Vagina (tissue), 2 donors: ENCODE results near the gene PCYT1B. TPM values are rescaled to one million over a fixed set of nuclear protein-coding genes. Genes with fewer than 3 reads are reported as not detected.
"Not testable (repeated sequence)": the region's sequence is repeated elsewhere in the genome, so short reads cannot be mapped to it uniquely, and the experiment has no call there.

Source experiments
- DNase-seq, 2 donors: peaks; one replicate each; pipeline ENCODE4 v3.0.0-alpha.2; 2017; ENCODE audit errors: extremely low spot score in 2 of 2
- H3K27ac ChIP-seq: fragments of 200-600 bp; sonication (generic); one replicate; pipeline ENCODE4 v1.5.1; 2019
- H3K27me3 ChIP-seq: fragments of 200-600 bp; sonication (generic); one replicate; pipeline ENCODE4 v1.5.1; 2019
- H3K36me3 ChIP-seq, 2 donors: fragments of 200-600 bp; sonication (generic); one replicate each; pipeline ENCODE4 v1.5.1; 2017 to 2019
- H3K4me1 ChIP-seq: fragments of 200-600 bp; sonication (generic); one replicate; pipeline ENCODE4 v1.5.1; 2019
- H3K4me3 ChIP-seq, 2 donors: fragments of 200-600 bp; sonication (generic); 1 replicate in 1 of 2; 2 replicates in 1 of 2; pipeline ENCODE4 v1.5.1; 2016 to 2019
- H3K9me3 ChIP-seq: fragments of 200-600 bp; sonication (generic); one replicate; pipeline ENCODE4 v1.5.1; 2019
- POLR2A ChIP-seq, 2 donors: fragments of 450-650 bp; IDR thresholded peaks; one replicate each; pipeline ENCODE4 v1.6.1; 2017; ENCODE audit warnings: antibody characterized with exemption in 2 of 2, mild to moderate bottlenecking in 2 of 2, moderate library complexity in 2 of 2
- POLR2AphosphoS5 ChIP-seq, 2 donors: sonication (generic); formaldehyde crosslinking; IDR thresholded peaks; one replicate each; pipeline ENCODE4 v1.9.0; 2017; ENCODE audit warnings: antibody characterized with exemption in 2 of 2, mild to moderate bottlenecking in 2 of 2, low read depth in 1 of 2; ENCODE audit not compliant: insufficient read depth in 1 of 2
- intact Hi-C: fragments of 100-400 bp; cut with DNase I; formaldehyde crosslinking; loops from one replicate; pipeline ENCODE4 v1.15.1; 2023
- total RNA-seq: library from RNA; depleted of rRNA; stranded (reverse); fragments of >200 nt; gene quantifications from one replicate; pipeline ENCODE4 v1.2.3, GENCODE V29; 2016
- TF ChIP-seq, protein P1 (sequence below), 3 experiments: fragments of 450-650 bp in 2 of 3; fragments of 200-600 bp in 1 of 3; sonication (generic) in 1 of 3; IDR thresholded peaks; one replicate each; pipeline ENCODE4 v1.5.1; 2017 to 2019; ENCODE audit warnings: antibody characterized with exemption in 3 of 3, mild to moderate bottlenecking in 2 of 3, moderate library complexity in 2 of 3

The PCYT1B gene
- total RNA-seq, 1 donor from 2014 or later, result not detected

DNA sequence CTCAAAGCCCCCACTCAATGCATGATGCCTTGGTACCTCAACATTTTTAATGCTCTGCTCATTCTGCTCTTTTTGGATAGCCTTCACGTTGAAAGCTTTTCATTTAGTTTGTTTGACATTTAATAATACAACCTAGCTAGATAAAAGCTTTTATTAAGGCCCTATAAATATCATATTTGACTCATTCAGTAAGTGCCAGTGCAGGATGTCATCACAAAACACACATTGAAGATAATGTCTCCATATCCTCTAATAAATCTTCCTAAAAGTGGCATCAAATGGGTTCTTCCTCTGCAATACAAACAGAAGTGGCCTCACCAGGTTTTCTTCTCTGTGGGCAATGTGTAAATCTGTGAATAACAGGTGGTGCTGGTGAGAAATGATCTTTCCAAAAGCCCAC lies 12.0 kb upstream of the PCYT1B start:
- DNase-seq, result no peak
- H3K27me3 ChIP-seq, result no peaks in the 10 kb centered on the region
- H3K27ac ChIP-seq, result no peak overlapping the region
- TF ChIP-seq POLR2AphosphoS5 (IDR thresholded peaks at IDR 0.05; ENCODE audit: insufficient read depth in 1 of 2, low read depth in 1 of 2) (no peak), POLR2A (IDR thresholded peaks at IDR 0.05) (no peak)
- TF ChIP-seq, protein P1, sequence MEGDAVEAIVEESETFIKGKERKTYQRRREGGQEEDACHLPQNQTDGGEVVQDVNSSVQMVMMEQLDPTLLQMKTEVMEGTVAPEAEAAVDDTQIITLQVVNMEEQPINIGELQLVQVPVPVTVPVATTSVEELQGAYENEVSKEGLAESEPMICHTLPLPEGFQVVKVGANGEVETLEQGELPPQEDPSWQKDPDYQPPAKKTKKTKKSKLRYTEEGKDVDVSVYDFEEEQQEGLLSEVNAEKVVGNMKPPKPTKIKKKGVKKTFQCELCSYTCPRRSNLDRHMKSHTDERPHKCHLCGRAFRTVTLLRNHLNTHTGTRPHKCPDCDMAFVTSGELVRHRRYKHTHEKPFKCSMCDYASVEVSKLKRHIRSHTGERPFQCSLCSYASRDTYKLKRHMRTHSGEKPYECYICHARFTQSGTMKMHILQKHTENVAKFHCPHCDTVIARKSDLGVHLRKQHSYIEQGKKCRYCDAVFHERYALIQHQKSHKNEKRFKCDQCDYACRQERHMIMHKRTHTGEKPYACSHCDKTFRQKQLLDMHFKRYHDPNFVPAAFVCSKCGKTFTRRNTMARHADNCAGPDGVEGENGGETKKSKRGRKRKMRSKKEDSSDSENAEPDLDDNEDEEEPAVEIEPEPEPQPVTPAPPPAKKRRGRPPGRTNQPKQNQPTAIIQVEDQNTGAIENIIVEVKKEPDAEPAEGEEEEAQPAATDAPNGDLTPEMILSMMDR (IDR thresholded peaks at IDR 0.05), result no peak
- no peaks in the 10 kb centered on the region for H3K36me3 ChIP-seq
- no peaks in the 10 kb centered on the region for H3K4me1 ChIP-seq
- no peak overlapping the region for H3K4me3 ChIP-seq
- H3K9me3 ChIP-seq, result no peaks in the 10 kb centered on the region
- intact Hi-C loops, result no loop called here

DNA sequence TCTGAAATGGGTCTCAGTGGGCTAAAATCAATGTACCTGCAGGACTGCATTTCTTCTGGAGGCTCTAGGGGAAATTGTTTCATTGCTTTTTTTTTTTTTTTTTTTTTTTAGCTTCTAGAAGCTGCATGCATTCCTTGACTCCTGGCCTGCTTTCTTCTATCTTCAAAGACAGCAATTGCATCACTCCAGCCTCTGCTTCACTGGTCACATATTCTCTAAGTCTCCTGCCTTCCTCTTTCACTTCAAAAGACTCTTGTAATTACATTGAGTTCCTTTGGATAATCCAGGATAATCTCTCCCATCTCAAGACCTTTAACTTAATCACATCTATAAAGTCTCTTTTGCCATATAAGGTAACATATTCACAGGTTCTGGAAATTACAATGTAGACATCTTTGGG lies 11.3 kb upstream of the PCYT1B start:
- Histone ChIP-seq H3K4me1 (no peaks in the 10 kb centered on the region), H3K27ac (no peak overlapping the region), H3K36me3 (no peaks in the 10 kb centered on the region), H3K4me3 (no peak overlapping the region), H3K27me3 (no peaks in the 10 kb centered on the region), H3K9me3 (no peaks in the 10 kb centered on the region)
- TF ChIP-seq POLR2AphosphoS5 (IDR thresholded peaks at IDR 0.05; ENCODE audit: insufficient read depth in 1 of 2, low read depth in 1 of 2) (no peak), POLR2A (IDR thresholded peaks at IDR 0.05) (no peak)
- TF ChIP-seq, protein P1 (IDR thresholded peaks at IDR 0.05), result no peak
- intact Hi-C loops, result no loop called here
- DNase-seq, result no peak

DNA sequence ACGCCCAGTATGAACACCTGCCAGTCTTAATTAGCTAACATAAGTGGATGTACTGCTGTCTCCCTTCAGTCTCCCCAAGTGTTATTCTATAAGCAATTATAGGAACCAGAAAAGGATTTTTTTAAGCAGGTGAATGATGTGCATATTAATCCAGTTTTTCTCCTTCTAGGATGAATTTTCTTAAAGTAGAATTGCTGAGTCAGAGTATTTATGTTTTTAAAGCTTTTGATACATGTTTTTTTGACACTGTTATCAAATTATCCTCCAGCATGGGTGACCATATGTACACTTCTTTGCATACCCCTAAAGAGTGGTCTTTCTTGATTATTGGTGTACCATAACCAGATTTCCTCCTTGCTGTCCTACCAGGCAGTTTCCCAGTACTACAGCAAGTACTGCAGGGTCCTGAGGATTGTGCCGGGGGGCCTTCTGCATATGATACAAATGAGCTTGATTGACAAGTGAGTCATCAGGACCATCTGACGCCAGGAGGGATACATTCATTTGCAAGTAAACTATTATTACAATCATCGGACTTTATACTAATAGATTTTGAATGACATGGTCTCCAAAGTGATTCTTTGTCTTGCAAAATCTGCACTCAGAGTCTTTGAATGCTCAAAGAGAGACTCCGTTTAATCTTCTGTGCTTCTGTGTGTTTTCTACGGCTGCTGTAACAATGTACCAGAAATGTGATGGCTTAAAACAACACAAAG lies 10.7 kb upstream of the PCYT1B start:
- no peaks in the 10 kb centered on the region for H3K36me3 ChIP-seq
- TF ChIP-seq POLR2AphosphoS5 (IDR thresholded peaks at IDR 0.05; ENCODE audit: insufficient read depth in 1 of 2, low read depth in 1 of 2) (no peak), POLR2A (IDR thresholded peaks at IDR 0.05) (no peak)
- TF ChIP-seq, protein P1 (IDR thresholded peaks at IDR 0.05), result no peak
- DNase-seq, result no peak
- no peaks in the 10 kb centered on the region for H3K27me3 ChIP-seq
- no peaks in the 10 kb centered on the region for H3K4me1 ChIP-seq
- no peak overlapping the region for H3K4me3 ChIP-seq
- H3K9me3 ChIP-seq, result no peaks in the 10 kb centered on the region
- no peak overlapping the region for H3K27ac ChIP-seq
- intact Hi-C loops, result no loop called here

DNA sequence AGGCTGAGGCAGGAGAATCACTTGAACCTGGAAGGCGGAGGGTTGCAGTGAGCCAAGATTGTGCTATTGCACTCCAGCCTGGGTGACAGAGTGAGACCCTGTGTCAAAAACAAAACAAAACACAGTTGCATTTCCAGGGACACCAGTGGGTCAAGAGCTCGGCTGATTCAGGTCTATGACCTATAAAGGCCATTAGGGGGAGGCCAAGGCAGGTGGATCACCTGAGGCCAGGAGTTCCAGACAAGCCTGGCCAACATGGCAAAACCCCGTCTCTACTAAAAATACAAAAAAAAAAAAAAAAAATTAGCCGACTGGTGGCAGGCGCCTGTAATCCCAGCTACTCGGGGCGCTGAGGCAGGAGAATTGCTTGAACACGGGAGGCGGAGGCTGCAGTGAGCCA lies 8.5 kb upstream of the PCYT1B start:
- H3K4me3 ChIP-seq, H3K27ac ChIP-seq, intact Hi-C loops, H3K27me3 ChIP-seq, DNase-seq, H3K9me3 ChIP-seq, H3K4me1 ChIP-seq, H3K36me3 ChIP-seq: not testable (repeated sequence)

DNA sequence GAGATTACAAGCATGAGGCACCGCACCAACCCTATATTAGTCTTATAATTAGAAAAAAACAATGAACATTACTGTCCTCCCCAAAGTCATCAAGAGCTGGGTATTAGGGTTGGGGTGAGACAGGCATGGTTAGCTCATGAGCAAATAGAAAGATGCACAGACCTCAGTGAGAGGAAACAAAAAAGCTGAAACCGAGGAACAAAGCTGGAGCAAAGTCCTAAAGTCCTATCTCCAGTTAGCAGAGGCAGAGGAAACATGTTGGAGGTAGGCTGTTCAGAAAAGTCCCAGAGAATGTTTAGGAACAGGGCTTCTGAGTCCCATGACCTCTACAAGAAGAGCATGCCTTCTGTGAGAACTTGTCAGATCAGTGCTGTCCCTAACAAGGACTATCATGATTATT lies 4.6 kb upstream of the PCYT1B start:
- Histone ChIP-seq H3K27me3 (no peaks in the 10 kb centered on the region), H3K27ac (no peak overlapping the region), H3K4me1 (no peaks in the 10 kb centered on the region), H3K4me3 (no peak overlapping the region), H3K36me3 (no peaks in the 10 kb centered on the region), H3K9me3 (no peaks in the 10 kb centered on the region)
- TF ChIP-seq, protein P1 (IDR thresholded peaks at IDR 0.05), result no peak
- TF ChIP-seq POLR2AphosphoS5 (IDR thresholded peaks at IDR 0.05; ENCODE audit: insufficient read depth in 1 of 2, low read depth in 1 of 2) (no peak), POLR2A (IDR thresholded peaks at IDR 0.05) (no peak)
- DNase-seq, result no peak
- intact Hi-C loops, result no loop called here
